Chondrocyte (in vitro differentiated cells): ENCODE data around the gene TECR. TPM values are rescaled to one million over a fixed set of nuclear protein-coding genes. Genes with fewer than 3 reads are reported as not detected.
"Not testable (repeated sequence)": the region's sequence is repeated elsewhere in the genome, so short reads cannot be mapped to it uniquely, and the experiment has no call there.

ENCODE experiments used
- DNase-seq: peaks from one replicate; pipeline ENCODE4 v3.0.0; 2021; ENCODE audit warnings: mixed read lengths, low spot score
- H3K27ac Mint-ChIP-seq: one replicate; pipeline ENCODE4 v1.8.0; 2021; ENCODE audit warnings: mild to moderate bottlenecking, moderate library complexity, mixed read lengths; ENCODE audit not compliant: unreplicated experiment
- H3K27me3 Mint-ChIP-seq: 2 replicates; pipeline ENCODE4 v1.8.0; 2021; ENCODE audit warnings: low read depth, mixed read lengths
- H3K36me3 Mint-ChIP-seq: 2 replicates; pipeline ENCODE4 v1.8.0; 2021; ENCODE audit warnings: low read depth, mixed read lengths
- H3K4me1 Mint-ChIP-seq: 2 replicates; pipeline ENCODE4 v1.8.0; 2021; ENCODE audit warnings: low read depth, mild to moderate bottlenecking, mixed read lengths
- H3K4me3 Mint-ChIP-seq: one replicate; pipeline ENCODE4 v1.8.0; 2021; ENCODE audit warnings: mild to moderate bottlenecking, moderate library complexity, mixed read lengths; ENCODE audit not compliant: unreplicated experiment
- H3K9me3 Mint-ChIP-seq: 2 replicates; pipeline ENCODE4 v1.8.0; 2021; ENCODE audit warnings: low read depth, mixed read lengths
- CTCF ChIP-seq: fragments of 200-600 bp; sonication (generic); IDR thresholded peaks from 2 replicates; pipeline ENCODE4 v1.5.0; 2021; ENCODE audit warnings: antibody characterized with exemption, mild to moderate bottlenecking, moderate library complexity
- total RNA-seq: library from RNA; stranded (reverse); gene quantifications from 3 replicates; pipeline ENCODE4 v1.2.1, GENCODE V29; 2021

Gene TECR
- total RNA-seq, 1 donor from 2014 or later = 70.7 TPM

- Mint-ChIP-seq H3K36me3 (no peaks in the 10 kb centered on the region), H3K27ac (peak overlapping the region; percentile 36), H3K4me3 (no peak overlapping the region), H3K27me3 (no peaks in the 10 kb centered on the region), H3K9me3 (no peaks in the 10 kb centered on the region), H3K4me1 (peaks cover 29% of the 10 kb centered on the region)
- TF ChIP-seq CTCF = no peak
- no peak for DNase-seq
These were observed 14.7 kb downstream of the TECR start for GRCh38 chr19:14544047-14544446.

- H3K36me3 Mint-ChIP-seq = no peaks in the 10 kb centered on the region
- TF ChIP-seq CTCF = no peak
- H3K9me3 Mint-ChIP-seq = no peaks in the 10 kb centered on the region
- peak overlapping the region; percentile 14 for H3K27ac Mint-ChIP-seq
- DNase-seq = no peak
- H3K27me3 Mint-ChIP-seq = no peaks in the 10 kb centered on the region
- H3K4me1 Mint-ChIP-seq = peaks cover 29% of the 10 kb centered on the region
- no peak overlapping the region for H3K4me3 Mint-ChIP-seq
These were observed 15.8 kb downstream of the TECR start for GRCh38 chr19:14544977-14545715.

GRCh38 chr19:14545716-14546082, 16.3 kb downstream of the TECR start:
- H3K27me3 Mint-ChIP-seq = no peaks in the 10 kb centered on the region
- TF ChIP-seq CTCF = no peak
- H3K4me3 Mint-ChIP-seq = no peak overlapping the region
- no peaks in the 10 kb centered on the region for H3K9me3 Mint-ChIP-seq
- H3K36me3 Mint-ChIP-seq = no peaks in the 10 kb centered on the region
- DNase-seq = no peak
- H3K4me1 Mint-ChIP-seq = peaks cover 31% of the 10 kb centered on the region
- H3K27ac Mint-ChIP-seq = no peak overlapping the region

GRCh38 chr19:14550201-14550754, 20.9 kb downstream of the TECR start:
- no peak overlapping the region for H3K27ac Mint-ChIP-seq
- no peaks in the 10 kb centered on the region for H3K9me3 Mint-ChIP-seq
- no peaks in the 10 kb centered on the region for H3K27me3 Mint-ChIP-seq
- no peak for TF ChIP-seq CTCF
- no peaks in the 10 kb centered on the region for H3K36me3 Mint-ChIP-seq
- no peak for DNase-seq
- peaks cover 20% of the 10 kb centered on the region for H3K4me1 Mint-ChIP-seq
- H3K4me3 Mint-ChIP-seq = no peak overlapping the region

GRCh38 chr19:14551134-14552005, 22.0 kb downstream of the TECR start:
- not testable (repeated sequence) for H3K27me3 Mint-ChIP-seq, H3K36me3 Mint-ChIP-seq, H3K9me3 Mint-ChIP-seq, DNase-seq, H3K4me3 Mint-ChIP-seq, H3K27ac Mint-ChIP-seq
- peak; percentile 57 for TF ChIP-seq CTCF
- H3K4me1 Mint-ChIP-seq = peaks cover 25% of the 10 kb centered on the region

GRCh38 chr19:14552006-14552360, 22.6 kb downstream of the TECR start:
- H3K4me3 Mint-ChIP-seq, DNase-seq, H3K27me3 Mint-ChIP-seq, H3K36me3 Mint-ChIP-seq, H3K27ac Mint-ChIP-seq, H3K9me3 Mint-ChIP-seq: not testable (repeated sequence)
- peaks cover 27% of the 10 kb centered on the region for H3K4me1 Mint-ChIP-seq
